Measurements from ENCODE around the gene OLFML1. TPM values are rescaled to one million over a fixed set of nuclear protein-coding genes. Genes with fewer than 3 reads are reported as not detected.

The OLFML1 gene
- total and polyA plus RNA-seq, 2 of the 13 experiments (the other 11 are each of a cell fraction or from before 2014, with no cell fraction given): 0.89 to 0.90 TPM

DNA sequence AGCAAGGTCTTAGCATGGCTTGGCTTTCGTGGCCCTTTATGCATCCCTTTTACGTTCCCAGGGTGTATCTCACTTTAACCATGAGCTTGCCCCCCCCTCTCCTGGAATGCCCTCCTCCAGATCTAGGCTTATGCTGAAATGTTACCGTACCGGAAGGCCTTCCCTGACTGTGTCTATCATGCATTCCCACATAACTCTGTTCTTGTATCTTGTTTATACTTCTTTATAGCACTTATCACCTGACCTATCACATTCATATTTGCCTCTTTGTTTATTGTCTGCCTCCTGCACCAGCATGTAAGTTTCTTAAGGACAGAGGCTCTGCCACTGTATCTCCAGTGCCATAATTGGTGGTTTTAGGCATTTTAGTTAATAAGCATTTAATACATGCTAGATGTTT, 67.4 kb downstream of the OLFML1 start:
- no peak for ATAC-seq

DNA sequence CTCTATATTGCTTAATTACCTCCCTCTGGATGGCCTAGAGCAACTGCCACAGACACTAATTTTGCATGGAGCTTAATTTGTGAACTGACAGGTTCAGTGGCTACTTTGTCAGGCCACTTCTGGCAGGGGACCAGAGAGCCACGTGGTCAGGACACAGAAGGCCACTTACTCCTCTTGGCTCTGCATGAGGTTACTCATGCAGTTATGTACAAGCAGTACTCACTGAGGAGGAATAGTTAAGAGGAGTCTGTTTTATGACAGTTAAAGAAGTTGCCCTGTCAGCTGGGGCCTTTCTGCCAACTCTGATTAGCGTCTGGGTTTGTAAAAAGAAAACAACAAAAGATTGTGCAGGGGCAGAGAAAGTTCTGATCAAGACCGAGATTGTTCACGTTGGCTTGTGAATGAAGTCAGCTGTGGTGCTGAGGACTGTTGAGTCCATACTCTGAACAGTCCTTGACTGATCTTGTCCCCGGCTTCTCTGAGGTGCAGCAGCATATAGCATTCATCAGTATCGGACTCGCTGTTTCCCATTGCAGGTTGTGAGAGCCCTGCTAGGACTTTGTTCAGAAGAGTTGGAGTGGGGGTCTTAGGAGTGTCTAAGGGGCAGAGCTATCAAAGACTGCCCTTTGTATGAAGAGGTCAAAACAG, 69.9 kb downstream of the OLFML1 start:
- Histone ChIP-seq H3K4me2 (ENCODE audit: low read depth, low read length) (no peak overlapping the region), H4K20me1 (ENCODE audit: insufficient read depth, low read length) (no peaks in the 10 kb centered on the region), H3K9ac (ENCODE audit: insufficient read depth, low read depth, low read length) (no peak overlapping the region), H3K27me3 (ENCODE audit: control insufficient read depth in 1 of 2, insufficient read depth in 2 of 2, low read length in 2 of 2) (no peaks in the 10 kb centered on the region), H3K79me2 (ENCODE audit: insufficient read depth, low read length) (no peaks in the 10 kb centered on the region), H3K4me1 (ENCODE audit: insufficient read depth, low read length) (peaks cover 20% of the 10 kb centered on the region), H3K36me3 (replicated peaks in 1 of 2; ENCODE audit: control insufficient read depth in 1 of 2, insufficient read depth in 2 of 2, low read length in 2 of 2) (0 out of 5 replicates have a peak, but pooled peaks cover 0 to 4% of the 10 kb centered on the region in 2 experiments), H2AFZ (ENCODE audit: low read length) (no peak overlapping the region), H3K9me3 (ENCODE audit: low read length) (no peaks in the 10 kb centered on the region), H3K4me3 (replicated peaks in 1 of 3; ENCODE audit: insufficient read depth in 1 of 3, low read depth in 2 of 3, low read length in 3 of 3) (no peak overlapping the region), H3K27ac (ENCODE audit: extremely low read length, insufficient read depth, low read length) (no peak overlapping the region)
- DNase-seq (ENCODE audit: low spot score): no peak
- WGBS (ENCODE audit: low lambda C conversion rate): 85% methylated on average over 7 of the region's 7 CpGs
- FAIRE-seq: no peak
- TF ChIP-seq ZNF232 (CRISPR knock-in tag; IDR thresholded peaks at IDR 0.05; ENCODE audit: borderline replicate concordance): no peak
- ATAC-seq: no peak
- in situ Hi-C loops (cut with HindIII; ENCODE audit: extremely low pct_ligation_motif_present, low pct_unique_long_range_greater_than_20kb): no loop called here
- POLR2A ChIA-PET: no interaction called here
- intact Hi-C loops (cut with micrococcal nuclease; ENCODE audit: unreplicated experiment): no loop called here
- no TSS peak for BruUV-seq (replicated peaks)
- CTCF ChIA-PET (ENCODE audit: low intra/inter-chr PET ratio, low total read pairs): no interaction called here

More for the DNA sequence above, 67.4 kb downstream of the OLFML1 start:
- Histone ChIP-seq H4K20me1 (ENCODE audit: insufficient read depth, low read length) (no peaks in the 10 kb centered on the region), H3K4me1 (ENCODE audit: insufficient read depth, low read length) (peaks cover 20% of the 10 kb centered on the region), H2AFZ (ENCODE audit: low read length) (no peak overlapping the region), H3K27ac (ENCODE audit: extremely low read length, insufficient read depth, low read length) (no peak overlapping the region), H3K9me3 (ENCODE audit: low read length) (no peaks in the 10 kb centered on the region), H3K27me3 (ENCODE audit: control insufficient read depth in 1 of 2, insufficient read depth in 2 of 2, low read length in 2 of 2) (no peaks in the 10 kb centered on the region), H3K79me2 (ENCODE audit: insufficient read depth, low read length) (no peaks in the 10 kb centered on the region), H3K4me3 (replicated peaks in 1 of 3; ENCODE audit: insufficient read depth in 1 of 3, low read depth in 2 of 3, low read length in 3 of 3) (no peak overlapping the region), H3K9ac (ENCODE audit: insufficient read depth, low read depth, low read length) (no peak overlapping the region), H3K4me2 (ENCODE audit: low read depth, low read length) (no peak overlapping the region), H3K36me3 (replicated peaks in 1 of 2; ENCODE audit: control insufficient read depth in 1 of 2, insufficient read depth in 2 of 2, low read length in 2 of 2) (peaks cover 0 to 6% of the 10 kb centered on the region in 2 experiments; a peak in 1 of 5 replicates)
- no TSS peak for BruUV-seq (replicated peaks)
- in situ Hi-C loops (cut with HindIII; ENCODE audit: extremely low pct_ligation_motif_present, low pct_unique_long_range_greater_than_20kb): no loop called here
- FAIRE-seq (no peak), DNase-seq (ENCODE audit: low spot score) (no peak)
- POLR2A ChIA-PET: no interaction called here
- WGBS (ENCODE audit: low lambda C conversion rate): 92% methylated on average over 4 of the region's 4 CpGs
- intact Hi-C loops (cut with micrococcal nuclease; ENCODE audit: unreplicated experiment): no loop called here
- CTCF ChIA-PET (ENCODE audit: low intra/inter-chr PET ratio, low total read pairs): no interaction called here
- TF ChIP-seq, protein P1, sequence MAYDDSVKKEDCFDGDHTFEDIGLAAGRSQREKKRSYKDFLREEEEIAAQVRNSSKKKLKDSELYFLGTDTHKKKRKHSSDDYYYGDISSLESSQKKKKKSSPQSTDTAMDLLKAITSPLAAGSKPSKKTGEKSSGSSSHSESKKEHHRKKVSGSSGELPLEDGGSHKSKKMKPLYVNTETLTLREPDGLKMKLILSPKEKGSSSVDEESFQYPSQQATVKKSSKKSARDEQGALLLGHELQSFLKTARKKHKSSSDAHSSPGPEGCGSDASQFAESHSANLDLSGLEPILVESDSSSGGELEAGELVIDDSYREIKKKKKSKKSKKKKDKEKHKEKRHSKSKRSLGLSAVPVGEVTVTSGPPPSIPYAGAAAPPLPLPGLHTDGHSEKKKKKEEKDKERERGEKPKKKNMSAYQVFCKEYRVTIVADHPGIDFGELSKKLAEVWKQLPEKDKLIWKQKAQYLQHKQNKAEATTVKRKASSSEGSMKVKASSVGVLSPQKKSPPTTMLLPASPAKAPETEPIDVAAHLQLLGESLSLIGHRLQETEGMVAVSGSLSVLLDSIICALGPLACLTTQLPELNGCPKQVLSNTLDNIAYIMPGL (CRISPR knock-in tag; IDR thresholded peaks at IDR 0.05; ENCODE audit: borderline replicate concordance in 1 of 2, low read depth in 1 of 2): no peak
- no peak for TF ChIP-seq ZSCAN22 (CRISPR knock-in tag; IDR thresholded peaks at IDR 0.05)

All from HepG2 (cell line).